HEK293 (cell line): Measurements from ENCODE around the gene OPTN.

ENCODE experiments used
- CTCF ChIP-seq: fragments of 450-650 bp; formaldehyde crosslinking; IDR thresholded peaks from 2 replicates; pipeline ENCODE4 v1.5.1; 2016; ENCODE audit warnings: missing biosample characterization, missing genetic modification characterization
- REST ChIP-seq: fragments of 450-650 bp; formaldehyde crosslinking; IDR thresholded peaks from 2 replicates; pipeline ENCODE4 v1.5.1; 2016; ENCODE audit warnings: missing biosample characterization, missing genetic modification characterization
- TCF7L2 ChIP-seq: IDR thresholded peaks from 2 replicates; pipeline ENCODE4 v1.6.1; 2011; ENCODE audit warnings: low read depth, mild to moderate bottlenecking, inconsistent platforms, low read length, moderate library complexity, borderline replicate concordance
- ZBTB1 ChIP-seq: fragments of 450-650 bp; formaldehyde crosslinking; IDR thresholded peaks from 2 replicates; pipeline ENCODE4 v1.5.1; 2016; ENCODE audit warnings: missing biosample characterization, missing genetic modification characterization
- ZNF112 ChIP-seq: fragments of 450-650 bp; formaldehyde crosslinking; IDR thresholded peaks from 2 replicates; pipeline ENCODE4 v1.5.0; 2017; ENCODE audit warnings: missing biosample characterization, missing genetic modification characterization
- ZNF133 ChIP-seq: fragments of 450-650 bp; formaldehyde crosslinking; IDR thresholded peaks from 2 replicates; pipeline ENCODE4 v1.5.1; 2016; ENCODE audit warnings: missing biosample characterization, missing genetic modification characterization
- ZNF518A ChIP-seq: fragments of 450-650 bp; formaldehyde crosslinking; conservative IDR thresholded peaks from 2 replicates; pipeline ENCODE4 v1.5.1; 2016; ENCODE audit warnings: low read depth, missing biosample characterization, missing genetic modification characterization
- ZSCAN30 ChIP-seq: fragments of 450-650 bp; IDR thresholded peaks from 2 replicates; pipeline ENCODE4 v1.5.1; 2018; ENCODE audit warnings: missing biosample characterization, mild to moderate bottlenecking, missing genetic modification characterization, moderate library complexity

- TF ChIP-seq ZNF518A (tag by site-specific recombination) (no peak), REST (tag by site-specific recombination) (no peak), ZBTB1 (tag by site-specific recombination) (no peak), ZSCAN30 (tag by site-specific recombination) (no peak), ZNF112 (tag by site-specific recombination) (no peak), CTCF (tag by site-specific recombination) (no peak), ZNF133 (tag by site-specific recombination) (no peak), TCF7L2 (no peak)
These were observed 4.7 kb downstream of the OPTN start for GRCh38 chr10:13104697-13105096.
